NK-92 (cell line): ENCODE results near the gene ADGRD1.

ENCODE experiments used
- DNase-seq: peaks from one replicate; lab custom pipeline; 2025; ENCODE audit not compliant: unreplicated experiment; lab: John Stamatoyannopoulos, UW

The ADGRD1 gene

DNA sequence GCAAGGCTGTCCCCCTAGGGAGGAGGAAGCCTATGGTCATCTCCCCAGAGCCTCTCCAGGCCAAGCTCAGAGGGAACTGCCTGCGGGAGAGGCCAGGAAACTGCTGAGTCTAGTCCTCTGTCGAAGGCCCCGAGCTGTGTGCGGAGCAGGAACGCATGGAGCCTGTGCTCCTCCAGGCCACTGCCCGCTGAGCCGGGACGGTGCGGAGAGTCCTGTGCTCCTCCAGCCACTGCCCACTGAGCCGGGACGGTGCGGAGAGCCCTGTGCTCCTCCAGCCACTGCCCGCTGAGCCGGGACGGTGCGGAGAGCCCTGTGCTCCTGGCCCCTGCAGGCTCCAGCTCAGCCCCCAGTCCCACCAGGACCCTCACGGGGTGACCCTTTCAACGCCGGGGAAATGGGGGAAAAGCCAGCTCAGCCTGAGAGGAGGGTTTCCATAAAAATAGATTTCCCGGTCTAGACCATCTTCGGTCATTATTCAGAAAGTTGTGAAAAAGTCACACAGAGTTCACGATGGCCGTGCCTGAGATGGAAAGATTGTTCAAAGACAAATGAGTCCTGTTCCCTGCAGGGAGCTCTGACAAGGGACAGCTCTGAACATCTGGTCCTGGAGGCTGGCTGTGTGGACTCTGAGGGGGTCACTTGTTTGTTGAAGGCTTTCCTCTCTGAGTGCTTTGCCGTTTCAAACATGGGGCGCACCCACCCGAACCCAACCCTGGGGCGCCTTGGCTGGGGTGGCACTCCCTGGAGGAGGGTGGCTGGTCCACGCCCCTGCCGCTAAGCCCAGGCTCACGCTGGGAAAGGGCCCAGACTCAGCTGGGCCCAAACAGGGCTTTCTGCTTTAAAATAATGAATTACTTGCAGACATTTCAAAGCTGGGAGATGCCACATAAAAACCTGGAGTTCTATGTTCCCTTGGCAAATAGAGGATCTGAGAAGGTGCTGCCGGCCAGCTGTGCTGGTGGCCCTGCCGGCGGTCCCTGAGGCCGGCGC is 85.5 kb downstream of the ADGRD1 start:
- no peak for DNase-seq

DNA sequence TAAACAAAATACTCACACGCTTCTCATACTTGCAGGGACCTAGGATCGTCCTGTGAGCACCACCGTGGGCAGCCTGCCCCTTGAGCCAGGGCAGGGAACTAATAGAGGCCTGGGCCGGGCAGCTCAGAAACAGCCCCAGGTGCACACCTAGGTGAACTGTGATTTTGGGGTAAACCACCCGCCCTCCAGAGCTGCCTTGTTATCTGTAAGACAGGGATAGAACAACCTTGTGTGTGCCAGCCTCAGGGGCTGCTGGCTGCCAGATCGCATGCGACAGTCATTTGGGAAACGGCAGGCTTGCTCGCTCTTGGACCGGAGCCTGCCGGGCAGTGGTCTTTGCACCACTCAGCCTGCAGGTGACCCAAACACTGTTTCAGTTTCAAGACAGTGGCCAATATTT is 86.8 kb downstream of the ADGRD1 start:
- DNase-seq: no peak

DNA sequence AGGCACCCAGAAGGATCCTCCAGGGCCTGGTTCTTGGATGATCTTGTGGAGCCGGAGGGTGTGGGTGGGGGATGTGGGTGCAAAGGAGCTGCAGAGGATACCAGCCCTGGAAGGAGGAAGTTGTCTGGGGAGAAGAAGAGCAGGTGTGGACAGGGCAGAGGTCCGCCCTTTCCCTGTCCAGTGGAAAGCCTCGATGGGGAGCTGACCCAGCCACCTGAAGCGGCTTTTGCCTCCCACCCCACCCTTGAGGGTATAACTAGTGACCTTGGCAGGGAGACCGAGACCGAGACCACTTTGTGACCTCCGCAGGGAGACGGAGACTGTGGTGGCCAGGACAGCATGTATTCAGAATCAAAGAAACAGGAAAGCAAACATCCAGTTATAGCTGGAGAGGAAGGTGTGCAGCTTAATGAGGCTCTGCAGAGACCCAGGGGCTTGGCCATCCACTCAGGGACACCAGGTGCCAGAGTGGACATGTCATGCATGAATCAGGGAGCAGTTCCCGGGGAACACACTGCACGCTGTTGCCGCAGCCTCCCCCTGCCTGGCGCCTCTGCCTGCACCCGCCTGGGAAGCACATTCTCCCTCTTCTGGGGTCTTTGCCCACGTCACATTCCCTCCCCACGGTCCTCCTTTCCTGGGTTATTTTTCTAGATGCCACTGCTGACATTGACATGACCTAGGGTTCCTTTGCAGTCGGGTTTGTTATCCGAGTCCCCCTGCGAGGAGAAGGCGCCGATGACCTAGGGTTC is 87.7 kb downstream of the ADGRD1 start:
- no peak for DNase-seq

DNA sequence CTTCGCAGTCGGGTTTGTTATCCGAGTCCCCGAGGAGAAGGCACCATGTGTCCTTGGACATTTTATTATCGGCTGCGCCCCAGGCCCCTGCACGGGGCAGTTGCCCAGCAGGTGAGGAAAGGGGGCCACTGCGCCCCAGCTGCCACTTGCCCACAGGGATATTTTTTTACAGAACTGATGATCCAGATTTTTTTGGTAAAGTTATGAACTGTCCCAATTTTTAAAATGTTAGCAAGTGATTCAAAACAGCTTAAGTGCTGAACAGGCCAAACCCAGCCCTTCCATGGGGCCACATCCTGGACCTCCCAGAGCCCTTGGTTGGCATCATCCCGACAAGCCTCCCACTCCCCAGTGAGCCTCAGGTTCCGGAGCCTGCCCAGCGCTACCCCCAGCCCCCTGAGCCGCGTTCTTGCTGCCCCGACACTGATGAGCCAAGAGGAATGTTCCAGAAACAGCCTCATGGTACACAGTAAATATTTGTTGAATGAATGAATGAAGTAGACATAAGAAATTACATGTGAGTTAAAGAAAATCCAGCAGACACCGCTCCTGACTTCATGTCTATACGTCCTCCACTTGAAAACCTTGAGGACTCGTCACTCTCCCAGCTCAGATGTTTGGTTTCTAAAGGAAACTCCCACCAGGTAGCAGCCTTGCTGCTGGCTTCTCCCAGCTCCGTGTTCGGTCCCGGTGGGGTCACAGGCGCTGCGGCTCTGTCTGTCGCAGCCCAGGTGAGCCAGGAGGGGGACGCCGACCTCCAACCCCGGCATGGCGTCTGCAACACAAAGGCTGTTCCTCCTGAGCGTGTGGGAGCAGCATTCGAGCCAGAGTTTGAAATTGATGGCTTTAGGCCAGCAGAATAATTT is 88.5 kb downstream of the ADGRD1 start:
- no peak for DNase-seq

DNA sequence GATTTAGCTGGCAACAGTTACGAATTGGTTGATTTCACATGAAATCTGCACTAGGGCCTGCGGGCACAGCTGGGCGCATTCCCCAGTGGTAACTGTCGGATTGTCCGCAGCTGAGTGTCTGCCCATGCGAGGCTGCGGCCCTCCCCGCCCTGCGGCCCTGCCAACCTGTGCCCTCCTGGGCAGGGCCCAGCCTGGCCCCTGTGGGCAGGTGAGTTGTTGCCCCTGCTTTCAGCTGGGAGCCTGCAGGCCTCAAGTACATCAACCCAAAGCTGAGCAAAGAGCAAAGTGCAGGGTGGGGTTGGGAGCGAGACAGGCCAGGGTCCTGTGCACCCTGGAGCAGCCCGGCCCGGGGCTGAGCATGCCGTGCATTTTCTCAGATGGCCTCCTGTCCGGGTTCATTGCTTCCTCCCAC is 89.1 kb downstream of the ADGRD1 start:
- DNase-seq: no peak

DNA sequence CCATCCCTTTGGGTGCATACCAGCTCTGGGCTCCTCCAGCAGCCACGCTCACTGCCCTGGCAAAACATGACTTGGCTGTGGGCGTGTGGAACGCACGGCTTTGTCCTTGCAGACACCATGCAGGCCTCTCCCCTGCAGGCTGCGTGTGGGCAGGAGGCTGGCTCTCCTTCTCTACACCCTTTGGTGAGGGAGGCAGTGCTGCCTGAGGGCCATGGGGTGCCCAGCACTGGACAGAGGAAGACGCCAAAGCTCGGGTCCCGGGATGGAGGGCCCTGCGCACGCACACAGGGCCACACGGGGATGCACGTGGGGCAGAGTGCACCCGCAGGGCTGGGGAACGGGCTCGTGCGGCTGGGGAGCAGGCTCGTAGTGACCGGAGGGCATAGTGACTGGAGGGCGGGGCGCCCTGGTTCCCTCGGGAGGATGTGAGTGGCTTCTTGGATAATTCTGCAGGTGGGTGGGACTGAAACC is 89.7 kb downstream of the ADGRD1 start:
- no peak for DNase-seq

DNA sequence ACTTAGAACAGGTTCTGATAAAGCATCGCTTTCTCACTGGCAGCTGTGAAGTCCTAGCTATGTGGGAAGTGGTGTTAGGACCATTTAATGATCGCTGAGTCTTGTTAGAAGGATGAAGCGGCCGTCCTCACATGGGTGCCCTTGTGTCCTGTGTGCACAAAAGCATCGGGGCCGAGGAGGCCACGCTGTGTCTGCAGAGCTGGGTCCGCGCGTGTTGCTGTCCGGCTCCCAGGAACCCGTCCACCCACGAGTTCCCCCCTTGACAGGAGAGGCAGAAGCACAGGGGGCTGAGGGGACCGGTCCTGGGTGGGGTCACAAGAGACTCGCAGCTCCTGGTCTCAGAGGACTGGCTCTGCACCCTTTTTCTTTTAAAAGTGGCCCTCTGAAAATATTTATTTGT is 90.4 kb downstream of the ADGRD1 start:
- no peak for DNase-seq

DNA sequence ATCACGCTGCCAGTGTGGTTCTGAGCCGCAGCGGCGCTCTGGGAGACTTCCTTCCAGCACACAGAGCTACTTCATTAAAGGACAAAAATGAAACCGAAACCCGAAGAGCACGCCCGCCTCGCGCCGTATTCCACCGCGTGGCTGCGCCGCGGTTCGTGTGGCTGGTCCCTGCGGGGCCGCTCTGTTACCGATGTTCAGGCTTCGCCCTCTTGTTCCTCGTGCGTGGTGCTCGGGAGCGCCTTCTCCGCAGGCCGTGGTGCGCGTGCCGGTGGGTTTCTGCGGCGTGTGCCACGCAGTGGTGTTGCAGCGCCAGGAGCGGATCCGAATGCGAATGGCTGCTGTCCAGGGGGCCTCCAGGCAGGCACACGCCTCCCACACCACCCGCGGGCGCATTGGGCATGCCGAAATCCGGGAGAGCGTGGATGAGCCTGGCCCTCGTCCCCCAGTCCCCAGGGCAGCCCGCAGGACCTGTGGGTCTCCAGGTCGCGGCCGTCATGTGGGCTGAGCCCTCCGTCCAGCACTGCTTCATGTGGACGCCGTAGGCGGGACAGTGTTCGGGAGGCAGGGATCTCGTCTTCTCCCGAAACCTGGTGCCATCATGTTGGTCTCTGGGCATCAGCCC is 91.2 kb downstream of the ADGRD1 start:
- DNase-seq: no peak

DNA sequence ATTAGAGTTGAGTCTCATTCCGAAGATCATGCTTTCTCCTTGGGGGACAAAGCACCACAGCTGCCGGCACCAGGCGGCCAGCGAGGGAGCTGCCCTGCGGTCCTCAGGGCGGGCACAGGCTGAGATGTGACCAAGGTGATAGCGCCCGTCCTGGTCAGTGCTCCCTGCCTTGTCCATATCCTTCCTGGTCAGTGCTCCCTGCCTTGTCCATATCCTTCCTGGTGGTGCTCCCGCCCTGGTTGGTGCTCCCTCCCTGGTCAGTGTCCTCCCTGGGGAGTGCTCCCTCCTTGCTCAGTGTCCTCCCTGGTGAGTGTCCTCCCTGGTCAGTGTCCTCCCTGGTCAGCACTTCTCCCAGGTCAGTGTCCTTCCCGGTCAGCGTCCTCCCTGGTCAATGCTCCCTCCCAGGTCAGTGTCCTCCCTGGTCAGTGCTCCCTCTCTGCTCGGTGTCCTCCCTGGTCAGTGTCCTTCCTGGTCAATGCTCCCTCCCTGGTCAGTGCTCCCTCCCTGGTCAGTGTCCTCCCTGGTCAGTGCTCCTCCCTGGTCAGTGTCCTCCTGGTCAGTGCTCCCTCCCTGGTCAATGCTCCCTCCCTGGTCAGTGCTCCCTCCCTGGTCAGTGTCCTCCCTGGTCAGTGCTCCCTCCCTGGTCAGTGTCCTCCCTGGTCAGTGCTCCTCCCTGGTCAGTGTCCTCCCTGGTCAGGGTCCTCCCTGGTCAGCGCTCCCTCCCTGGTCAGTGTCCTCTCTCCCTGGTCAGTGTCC is 92.2 kb downstream of the ADGRD1 start:
- no peak for DNase-seq

DNA sequence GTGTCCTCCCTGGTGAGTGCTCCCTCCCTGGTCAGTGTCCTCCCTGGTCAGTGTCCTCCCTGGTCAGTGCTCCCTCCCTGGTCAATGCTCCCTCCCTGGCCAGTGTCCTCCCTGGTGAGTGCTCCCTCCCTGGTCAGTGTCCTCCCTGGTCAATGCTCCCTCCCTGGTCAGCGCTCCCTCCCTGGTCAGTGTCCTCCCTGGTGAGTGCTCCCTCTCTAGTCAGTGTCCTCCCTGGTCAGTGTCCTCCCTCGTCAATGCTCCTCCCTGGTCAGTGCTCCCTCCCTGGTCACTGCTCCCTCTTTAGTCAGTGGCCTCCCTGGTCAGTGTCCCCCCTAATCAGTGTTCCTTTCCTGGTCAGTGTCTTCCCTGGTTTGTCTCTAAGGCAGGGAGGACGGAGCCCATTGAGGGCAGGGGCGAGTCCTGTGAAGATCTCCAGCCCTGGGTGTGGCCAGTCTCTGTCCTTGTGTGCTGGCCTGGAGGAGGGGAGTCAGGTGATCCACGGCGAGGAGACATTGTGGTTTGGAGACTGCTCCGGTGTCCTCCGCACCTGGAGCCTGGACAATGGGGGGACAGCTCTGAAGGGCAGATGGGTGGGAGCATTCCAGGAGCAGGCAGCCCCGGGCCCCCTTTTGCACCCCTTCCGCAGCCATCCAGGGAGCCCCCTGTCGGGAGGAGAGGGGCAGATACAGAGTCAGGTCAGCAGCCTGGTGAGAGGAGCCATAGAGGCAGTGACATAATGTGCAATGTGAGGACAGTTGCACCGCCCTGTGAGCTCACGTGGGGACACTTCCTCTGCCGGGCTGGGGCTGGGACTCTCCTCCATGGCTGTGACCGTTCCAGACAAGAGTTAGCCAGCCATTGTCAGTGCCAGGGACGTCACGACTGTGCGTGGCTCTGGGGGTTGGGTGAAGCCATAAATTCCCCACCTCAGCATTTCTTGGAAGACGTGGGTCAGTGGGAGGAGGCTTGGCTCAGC is 93.4 kb downstream of the ADGRD1 start:
- no peak for DNase-seq

DNA sequence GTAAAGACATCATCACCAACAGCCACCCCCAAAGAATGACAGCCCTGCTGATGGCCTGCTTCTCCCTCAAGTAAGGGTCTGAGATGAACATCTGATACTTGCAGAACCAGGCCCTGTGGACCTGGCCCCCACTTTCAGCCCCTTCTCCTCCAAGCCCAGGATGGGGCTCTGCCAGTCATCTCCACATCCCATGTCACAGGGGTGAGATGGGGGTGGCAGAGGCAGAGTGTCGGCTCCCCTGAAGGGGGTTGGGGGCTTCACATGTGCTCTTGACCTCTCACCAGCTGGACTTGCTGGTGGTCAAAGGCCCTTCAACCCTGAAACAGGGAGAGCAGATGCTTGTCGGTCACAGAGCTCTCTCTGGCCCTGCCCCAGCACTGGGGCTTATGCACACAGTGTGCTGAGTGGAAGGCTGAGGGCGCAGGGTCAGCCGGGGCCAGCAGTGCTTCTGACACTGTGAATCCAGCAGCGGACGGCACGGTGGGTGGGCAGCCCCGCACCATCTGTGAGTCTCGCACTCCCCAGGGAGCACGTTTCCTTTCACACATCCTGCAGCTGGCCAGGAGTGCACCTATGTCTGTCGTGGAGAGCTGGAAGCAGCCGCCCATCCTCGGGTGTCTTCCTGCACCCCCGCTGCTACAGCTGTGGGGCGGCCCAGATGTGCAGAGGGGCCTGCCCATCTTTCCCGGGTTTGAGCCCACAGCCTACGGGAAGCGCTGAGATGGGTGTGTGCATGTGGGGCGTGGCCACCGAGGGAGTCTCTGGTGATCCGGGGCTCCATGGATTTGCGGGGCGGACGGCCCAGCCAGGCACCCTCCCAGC is 94.3 kb downstream of the ADGRD1 start:
- DNase-seq: no peak

DNA sequence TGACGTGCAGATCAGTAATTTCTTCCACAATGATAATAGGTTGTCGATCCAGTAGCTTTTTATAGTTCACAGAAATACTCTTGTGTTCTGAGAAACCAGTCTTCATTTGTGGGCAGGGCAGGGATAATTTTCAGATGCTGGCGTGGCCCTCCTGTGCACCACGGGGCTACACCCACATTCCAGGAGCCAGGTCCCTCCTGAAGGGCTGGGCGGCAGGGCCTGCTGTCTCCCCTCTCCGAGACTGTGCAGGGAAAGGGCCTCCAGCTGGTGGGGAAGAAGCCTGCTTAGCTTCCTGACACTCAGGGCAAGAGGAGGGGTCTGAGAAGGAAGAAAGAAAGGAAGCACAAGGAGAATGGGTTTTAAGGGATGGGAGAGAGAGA is 94.9 kb downstream of the ADGRD1 start:
- DNase-seq: no peak

DNA sequence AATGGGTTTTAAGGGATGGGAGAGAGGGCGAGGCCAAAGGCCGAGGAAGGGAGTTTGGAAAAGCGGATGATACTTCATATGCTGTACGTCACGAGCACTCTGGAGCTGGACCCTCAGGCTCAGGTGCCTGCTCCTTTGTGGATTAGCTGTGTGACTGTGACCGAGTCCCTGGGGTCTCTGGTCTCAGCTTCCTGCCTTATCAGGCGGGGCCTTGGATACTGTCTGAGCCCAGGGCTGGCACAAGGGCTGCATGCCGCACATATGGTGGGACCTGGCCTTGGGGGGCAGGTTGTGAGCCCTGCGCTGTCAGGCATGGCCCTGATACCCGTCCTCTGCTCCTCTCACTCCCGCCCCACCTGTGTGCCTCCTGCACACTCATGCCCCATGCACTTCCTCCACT is 95.3 kb downstream of the ADGRD1 start:
- no peak for DNase-seq

DNA sequence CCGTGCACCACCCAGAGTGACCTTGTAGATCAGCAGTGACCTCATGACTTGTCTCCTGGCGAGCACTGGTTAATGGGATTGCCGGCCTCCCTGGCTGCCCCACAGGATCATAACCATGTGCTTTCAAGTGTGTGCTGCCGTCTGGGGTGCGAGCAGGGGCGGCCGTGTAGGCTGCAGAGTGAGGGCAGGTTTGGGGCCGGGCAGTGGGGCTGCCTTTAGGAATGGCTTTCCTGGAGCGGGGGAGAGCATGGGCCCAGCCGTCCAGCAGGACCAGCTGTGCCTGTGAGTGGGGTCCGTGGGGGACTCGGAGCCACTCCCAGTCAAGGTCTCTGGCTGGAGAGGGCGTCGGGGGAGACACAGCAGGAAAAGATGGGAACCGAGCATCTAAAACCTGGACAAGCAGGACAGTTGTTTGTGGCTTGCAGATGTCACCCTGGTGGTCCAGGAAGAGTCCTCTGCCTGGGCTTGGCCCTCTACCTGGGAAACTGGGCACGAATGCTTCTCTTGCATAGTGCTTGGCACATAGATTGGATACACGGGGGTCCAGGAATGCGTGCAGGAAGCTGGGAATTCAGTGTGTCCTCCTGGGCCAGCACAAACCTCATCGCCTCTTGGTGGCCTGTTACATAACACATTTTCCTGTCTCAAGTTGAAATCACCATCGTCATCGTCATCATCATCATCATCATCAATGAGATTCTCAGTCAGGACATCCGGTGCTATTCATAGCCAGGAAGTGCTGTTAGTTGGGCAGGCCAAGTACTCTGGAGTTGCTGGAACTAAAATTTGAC is 96.0 kb downstream of the ADGRD1 start:
- DNase-seq: no peak

DNA sequence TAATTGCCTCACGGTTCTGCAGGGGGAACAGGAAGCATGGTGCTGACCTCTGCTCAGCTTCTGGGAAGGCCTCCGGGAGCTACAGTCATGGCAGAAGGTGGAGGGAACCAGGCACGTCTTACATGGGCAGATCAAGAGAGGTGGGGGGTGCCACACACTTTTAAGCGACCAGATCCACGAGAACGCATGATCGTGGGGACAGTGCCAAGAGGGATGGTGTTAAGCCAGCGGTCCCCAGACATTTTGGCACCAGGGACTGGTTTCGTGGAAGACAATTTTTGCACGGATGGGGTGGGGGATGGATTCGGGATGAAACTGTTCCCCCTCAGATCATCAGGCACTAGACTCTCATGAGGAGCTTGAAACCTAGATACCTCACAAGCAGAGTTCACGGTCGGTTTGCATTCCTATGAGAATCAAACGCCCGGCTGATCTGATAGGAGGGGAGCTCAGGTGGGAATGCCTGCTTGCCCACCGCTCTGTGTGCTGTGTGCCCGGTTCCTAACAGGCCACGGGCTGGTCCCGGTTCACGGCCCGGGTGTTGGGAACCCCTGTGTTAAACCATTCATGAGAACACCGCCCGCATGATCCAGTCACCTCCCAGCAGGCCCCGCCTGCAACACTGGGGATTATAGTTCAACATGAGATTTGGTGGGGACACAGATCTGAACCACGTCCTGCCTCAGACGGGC is 96.9 kb downstream of the ADGRD1 start:
- DNase-seq: no peak

DNA sequence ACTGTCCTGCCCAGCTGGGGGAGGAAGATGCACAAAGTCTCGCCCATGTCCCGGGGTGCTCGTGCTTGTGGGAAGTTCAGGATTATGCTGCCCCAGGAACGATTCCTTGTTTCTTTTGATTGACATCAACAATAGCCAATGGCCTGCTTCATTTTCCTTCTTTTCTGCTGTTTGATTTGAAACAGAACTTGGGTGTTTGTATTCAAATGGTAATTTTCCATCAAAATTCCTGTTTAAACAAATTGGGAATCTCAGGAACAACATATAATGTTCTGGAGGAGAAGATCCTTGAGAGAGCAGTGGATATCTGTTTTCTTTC is 97.4 kb downstream of the ADGRD1 start:
- DNase-seq: no peak
